ENCODE data around the gene TNS3. TPM values are rescaled to one million over a fixed set of nuclear protein-coding genes. Genes with fewer than 3 reads are reported as not detected.
A peak's percentile ranks its signal among the peaks of the same experiment; 100 is the strongest.
"Not testable (repeated sequence)": the region's sequence is repeated elsewhere in the genome, so short reads cannot be mapped to it uniquely, and the experiment has no call there.

Gene TNS3
- polyA plus RNA-seq, 1 of the 3 experiments (the other 2 are of a cell fraction) = 72.3 TPM

GRCh38 chr7:47542051-47542450 is 39.9 kb downstream of the TNS3 start (continued):
- TF ChIP-seq MAX (IDR thresholded peaks at IDR 0.05; ENCODE audit: low read depth) = no peak

- Histone ChIP-seq H3K79me2 (ENCODE audit: insufficient read depth) (peaks cover 39% of the 10 kb centered on the region), H3K4me1 (ENCODE audit: control insufficient read depth in 1 of 2, insufficient read depth in 2 of 2, low read depth in 1 of 2, low read length in 1 of 2) (peaks cover 13 to 26% of the 10 kb centered on the region in 2 experiments; a peak in 3 of 4 replicates), H3K36me3 (replicated peaks in 1 of 2; ENCODE audit: control insufficient read depth in 1 of 2, insufficient read depth in 2 of 2, low read length in 1 of 2) (peaks cover 0 to 15% of the 10 kb centered on the region in 2 experiments)
- H2AFZ ChIP-seq (ENCODE audit: low read depth); DNase-seq; H3F3A ChIP-seq (replicated peaks; ENCODE audit: insufficient read depth); H3K27ac ChIP-seq (ENCODE audit: low read depth in 2 of 2, low read length in 1 of 2); H3K27me3 ChIP-seq (ENCODE audit: insufficient read depth); H3K9me2 ChIP-seq; POLR2A ChIA-PET; H3K4me2 ChIP-seq; H4K20me1 ChIP-seq (ENCODE audit: insufficient read depth); H3K9ac ChIP-seq; H3K9me3 ChIP-seq; H3K4me3 ChIP-seq (ENCODE audit: low read depth in 2 of 2, low read length in 1 of 2): not testable (repeated sequence)
- WGBS (ENCODE audit: low lambda C conversion rate) = 95% methylated on average over 9 of the region's 9 CpGs
- CTCF ChIA-PET = interaction anchor here (1.8 kb wide), 1 partner anchor 275 kb away, joined by 6 read pairs; no protein-coding TSS in a partner anchor
These were observed 40.4 kb downstream of the TNS3 start for GRCh38 chr7:47541485-47541884.

GRCh38 chr7:47540387-47541350 is 41.2 kb downstream of the TNS3 start:
- CTCF ChIA-PET = interaction anchor here (1.0 to 1.8 kb wide), 2 partner anchors 34 to 275 kb away, joined by 3 to 6 read pairs; no protein-coding TSS in a partner anchor
- no peak for DNase-seq
- H4K20me1 ChIP-seq (ENCODE audit: insufficient read depth) = peaks cover 2% of the 10 kb centered on the region; the same call in 1 of the 2 replicates
- 91% methylated on average over 22 of the region's 22 CpGs for WGBS (ENCODE audit: low lambda C conversion rate)
- H3K4me2 ChIP-seq = 0 out of 2 replicates have a peak overlapping the region, but pooled peaks have one; percentile 25
- H3K9me3 ChIP-seq = no peaks in the 10 kb centered on the region
- H3K4me3 ChIP-seq (ENCODE audit: low read depth in 2 of 2, low read length in 1 of 2) = no peak overlapping the region
- no peaks in the 10 kb centered on the region for H3K27me3 ChIP-seq (ENCODE audit: insufficient read depth)
- H2AFZ ChIP-seq (ENCODE audit: low read depth) = no peak overlapping the region
- no peaks in the 10 kb centered on the region for H3K9me2 ChIP-seq
- H3K4me1 ChIP-seq (ENCODE audit: control insufficient read depth in 1 of 2, insufficient read depth in 2 of 2, low read depth in 1 of 2, low read length in 1 of 2) = peaks cover 13 to 32% of the 10 kb centered on the region in 2 experiments; a peak in 3 of 4 replicates
- POLR2A ChIA-PET = no interaction called here
- peaks cover 3% of the 10 kb centered on the region for H3F3A ChIP-seq (replicated peaks; ENCODE audit: insufficient read depth)
- H3K79me2 ChIP-seq (ENCODE audit: insufficient read depth) = peaks cover 44% of the 10 kb centered on the region
- H3K9ac ChIP-seq = no peak overlapping the region
- H3K27ac ChIP-seq (ENCODE audit: low read depth in 2 of 2, low read length in 1 of 2) = no peak overlapping the region
- H3K36me3 ChIP-seq (replicated peaks in 1 of 2; ENCODE audit: control insufficient read depth in 1 of 2, insufficient read depth in 2 of 2, low read length in 1 of 2) = peaks cover 0 to 12% of the 10 kb centered on the region in 2 experiments
- no peak for TF ChIP-seq GABPA (IDR thresholded peaks at IDR 0.05; ENCODE audit: low read depth)
- no peak for TF ChIP-seq NFIC (IDR thresholded peaks at IDR 0.05; ENCODE audit: borderline replicate concordance)
- no peak for TF ChIP-seq MEF2A (IDR thresholded peaks at IDR 0.05; ENCODE audit: borderline replicate concordance, low read depth)
- TF ChIP-seq POLR2AphosphoS5 (IDR thresholded peaks at IDR 0.05; ENCODE audit: low read depth, low read length) = no peak
- no peak for TF ChIP-seq EZH2phosphoT487 (IDR thresholded peaks at IDR 0.05; ENCODE audit: borderline replicate concordance, low read depth)
- TF ChIP-seq SMC3 (IDR thresholded peaks at IDR 0.05; ENCODE audit: low read depth, low read length) = no peak
- TF ChIP-seq TCF12 (IDR thresholded peaks at IDR 0.05) = no peak
- TF ChIP-seq NRF1 (IDR thresholded peaks at IDR 0.05; ENCODE audit: low read depth, low read length) = no peak
- no peak for TF ChIP-seq FOXJ3 (CRISPR knock-in tag; IDR thresholded peaks at IDR 0.05)
- no peak for TF ChIP-seq RAD21 (IDR thresholded peaks at IDR 0.05; ENCODE audit: low read length)
- TF ChIP-seq SIN3A (IDR thresholded peaks at IDR 0.05; ENCODE audit: borderline replicate concordance, low read depth, low read length) = no peak
- no peak for TF ChIP-seq GATA2 (CRISPR knock-in tag; IDR thresholded peaks at IDR 0.05)

Measured in SK-N-SH (cell line).